Left renal pelvis (tissue), 4 donors: ENCODE data around the gene NRM. TPM values are rescaled to one million over a fixed set of nuclear protein-coding genes. Genes with fewer than 3 reads are reported as not detected.
A peak's percentile ranks its signal among the peaks of the same experiment; 100 is the strongest.
"Not testable (repeated sequence)": the region's sequence is repeated elsewhere in the genome, so short reads cannot be mapped to it uniquely, and the experiment has no call there.

Source experiments
- DNase-seq, 4 donors: peaks; one replicate each; pipeline ENCODE4 v3.0.0-alpha.2; 2013; ENCODE audit warnings: low read depth in 4 of 4, low spot score in 3 of 4
- polyA plus RNA-seq, 4 donors: library from polyadenylated mRNA; unstranded; fragments of 120-200 nt; gene quantifications; one replicate each; pipeline ENCODE4 v1.2.1, GENCODE V29; 2013; ENCODE audit not compliant: insufficient read length in 4 of 4

Gene NRM, protein sequence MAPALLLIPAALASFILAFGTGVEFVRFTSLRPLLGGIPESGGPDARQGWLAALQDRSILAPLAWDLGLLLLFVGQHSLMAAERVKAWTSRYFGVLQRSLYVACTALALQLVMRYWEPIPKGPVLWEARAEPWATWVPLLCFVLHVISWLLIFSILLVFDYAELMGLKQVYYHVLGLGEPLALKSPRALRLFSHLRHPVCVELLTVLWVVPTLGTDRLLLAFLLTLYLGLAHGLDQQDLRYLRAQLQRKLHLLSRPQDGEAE
- polyA plus RNA-seq: 10 to 100 TPM; 35.6 to 40.7 (median 38.1) TPM

DNA sequence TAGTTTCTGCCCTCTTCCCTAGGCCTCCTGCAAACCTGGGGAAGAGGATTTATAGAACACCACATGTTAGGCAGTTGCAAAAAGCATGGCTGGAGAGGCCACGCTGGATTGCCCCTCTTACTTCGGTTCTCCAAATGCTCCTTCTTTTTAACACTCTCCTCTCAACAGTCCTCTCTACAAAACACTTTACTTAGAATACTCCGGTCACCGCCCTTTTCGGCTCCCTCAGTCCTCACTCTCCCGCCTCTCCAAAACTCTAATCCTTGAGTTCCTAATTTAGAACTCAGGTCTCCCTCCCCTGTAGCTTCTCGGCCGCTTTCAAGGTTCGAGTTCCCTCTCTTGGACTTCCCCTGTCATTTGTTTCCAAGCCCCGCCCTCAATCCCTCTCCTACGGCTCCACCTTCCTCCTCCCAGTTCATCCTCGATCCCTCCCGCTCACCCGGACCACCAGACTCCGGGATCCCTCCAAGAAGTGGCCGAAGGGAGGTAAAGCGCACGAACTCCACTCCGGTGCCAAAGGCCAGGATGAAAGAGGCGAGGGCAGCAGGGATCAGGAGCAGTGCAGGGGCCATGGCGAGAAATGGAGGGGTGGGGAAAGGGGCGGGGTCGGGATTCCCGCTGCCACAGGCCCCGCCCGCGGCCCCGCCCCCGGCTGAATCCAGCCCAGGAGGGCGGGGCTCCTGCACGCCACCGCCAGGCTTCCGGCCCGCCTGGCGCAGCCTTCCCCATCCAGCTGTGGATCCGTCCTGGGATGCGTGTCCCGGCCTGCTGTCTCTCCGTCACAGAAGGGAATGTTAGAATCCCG is at the start of gene NRM:
TSS of gene NRM (minus strand) at position 582 of the 805 bp plus-strand sequence. CDS start at position 572, 10 bp downstream.
- peak; percentile 78 to 86 (median 78) for DNase-seq

DNA sequence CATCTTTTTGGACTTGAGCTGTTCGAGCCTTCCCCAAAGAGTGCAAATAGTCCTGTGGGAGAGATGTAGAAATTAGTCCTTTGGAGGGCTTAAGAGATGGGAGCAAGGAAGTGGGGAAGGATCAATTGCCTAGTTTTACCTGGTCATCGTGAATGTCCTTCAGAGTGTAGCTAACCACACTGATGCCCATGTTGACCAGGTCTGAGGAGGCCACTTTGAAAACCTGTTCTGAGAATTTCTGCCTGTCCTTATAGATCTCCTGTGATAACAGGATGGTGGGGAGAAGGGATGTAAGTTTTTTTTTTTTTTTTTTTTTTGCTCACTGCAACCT is 49.7 kb upstream of the NRM start:
- no peak for DNase-seq

GRCh38 chr6:30738532-30738931 is 47.7 kb upstream of the NRM start:
- DNase-seq: no peak

DNA sequence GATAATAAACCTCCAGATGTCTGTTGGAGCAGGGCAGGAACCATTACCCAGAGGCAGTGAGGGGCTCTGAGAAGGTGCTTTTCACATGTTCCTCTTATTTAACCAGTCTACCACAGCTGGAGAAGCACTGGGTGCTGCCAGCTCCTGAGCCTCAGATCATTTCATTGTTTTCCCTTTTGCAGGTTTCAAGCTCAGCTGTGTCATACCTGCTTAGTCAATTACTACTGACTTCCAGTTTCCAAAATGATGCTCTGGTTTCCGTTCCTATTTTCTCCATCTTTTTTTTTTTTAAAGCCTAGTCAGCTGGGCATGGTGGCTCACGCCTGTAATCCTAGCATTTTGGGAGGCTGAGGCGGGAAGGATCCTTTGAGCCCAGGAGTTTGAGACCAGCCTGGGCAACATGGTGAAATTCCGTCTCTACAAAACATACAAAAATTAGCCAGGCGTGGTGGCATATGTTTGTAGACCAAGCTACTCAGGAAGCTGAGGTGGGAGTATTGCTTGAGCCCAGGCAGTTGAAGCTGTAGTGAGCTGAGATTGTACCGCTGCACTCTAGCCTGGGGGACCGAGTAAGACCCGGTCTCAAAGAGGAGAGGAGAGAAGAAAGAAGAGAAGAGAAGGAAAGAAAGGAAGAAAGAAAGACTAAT is 45.0 kb upstream of the NRM start:
- no peak for DNase-seq

DNA sequence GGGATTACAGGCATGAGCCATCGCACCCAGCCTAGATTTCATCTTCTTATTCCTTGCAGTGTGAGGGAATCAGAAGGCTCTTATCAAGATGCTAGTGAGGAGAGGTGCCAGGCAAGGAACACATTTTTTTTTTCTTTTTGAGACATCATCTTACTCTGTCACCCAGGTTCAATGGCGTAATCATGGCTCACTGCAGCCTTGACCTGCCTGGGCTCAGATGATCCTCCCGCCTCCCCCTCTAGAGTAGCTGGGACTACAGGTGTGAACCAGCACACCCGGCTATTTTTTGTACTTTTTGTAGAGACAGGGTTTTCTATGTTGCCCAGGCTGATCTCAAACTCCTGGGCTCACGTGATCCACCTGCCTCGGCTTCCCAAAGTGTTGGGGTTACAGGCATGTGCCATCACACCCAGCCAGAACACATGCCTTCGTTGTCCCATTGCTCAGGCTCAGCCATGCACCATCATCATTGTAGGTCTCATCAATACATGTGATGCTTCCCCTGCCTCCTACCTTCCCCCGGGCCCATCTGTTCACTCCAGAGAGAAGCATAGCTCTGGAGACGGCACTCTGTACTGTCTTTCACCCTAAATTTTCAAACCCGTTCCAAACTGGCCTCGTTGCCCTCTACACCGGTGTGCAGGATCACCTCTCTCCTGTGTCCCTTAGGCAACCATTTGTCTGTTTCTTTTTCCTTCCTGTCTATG is 41.6 kb upstream of the NRM start:
- no peak for DNase-seq

GRCh38 chr6:30730601-30731435 is 40.0 kb upstream of the NRM start:
- no peak for DNase-seq

- no peak for DNase-seq
Observed at GRCh38 chr6:30727920-30728553, 37.3 kb upstream of the NRM start.

- no peak for DNase-seq
Observed at GRCh38 chr6:30726506-30727413, 36.0 kb upstream of the NRM start.

DNA sequence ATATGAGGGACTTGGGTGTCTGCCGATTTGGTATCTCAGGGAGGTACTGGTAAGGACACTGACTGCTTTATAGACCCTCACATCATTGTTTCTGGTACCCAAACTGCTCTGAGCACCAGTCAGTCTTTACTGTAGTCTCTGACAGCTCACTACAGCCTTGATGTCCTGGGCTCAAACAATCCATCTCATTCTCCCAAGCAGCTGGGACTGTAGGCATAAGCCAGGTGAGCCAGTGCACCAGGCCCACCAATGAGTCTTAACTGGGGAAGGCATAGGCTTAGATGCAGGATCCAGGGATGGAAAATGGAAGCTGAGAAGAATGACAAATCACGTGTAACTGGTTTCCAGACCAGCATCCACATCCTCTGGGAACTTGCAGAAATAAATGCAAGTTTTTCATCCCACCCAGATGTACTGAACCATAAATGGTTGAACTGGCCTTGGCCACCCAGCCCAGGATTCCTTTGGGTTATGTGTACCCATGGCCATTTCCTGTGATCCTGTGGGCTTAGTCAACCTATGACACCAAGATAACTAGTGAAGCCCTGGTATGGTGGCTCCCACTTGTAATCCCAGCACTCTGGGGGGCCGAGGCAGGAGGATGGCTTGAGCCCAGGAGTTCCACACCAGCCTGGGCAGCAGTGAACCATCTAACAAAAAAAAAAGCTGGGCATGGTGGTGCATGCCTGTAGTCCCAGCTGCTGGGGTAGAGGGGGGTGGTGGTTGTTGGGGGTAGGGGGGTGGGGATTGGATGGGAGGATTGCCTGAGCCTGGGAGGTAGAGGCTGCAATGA is 35.1 kb upstream of the NRM start:
- no peak for DNase-seq

- no peak for DNase-seq
Observed at GRCh38 chr6:30724906-30725667, 34.3 kb upstream of the NRM start.

DNA sequence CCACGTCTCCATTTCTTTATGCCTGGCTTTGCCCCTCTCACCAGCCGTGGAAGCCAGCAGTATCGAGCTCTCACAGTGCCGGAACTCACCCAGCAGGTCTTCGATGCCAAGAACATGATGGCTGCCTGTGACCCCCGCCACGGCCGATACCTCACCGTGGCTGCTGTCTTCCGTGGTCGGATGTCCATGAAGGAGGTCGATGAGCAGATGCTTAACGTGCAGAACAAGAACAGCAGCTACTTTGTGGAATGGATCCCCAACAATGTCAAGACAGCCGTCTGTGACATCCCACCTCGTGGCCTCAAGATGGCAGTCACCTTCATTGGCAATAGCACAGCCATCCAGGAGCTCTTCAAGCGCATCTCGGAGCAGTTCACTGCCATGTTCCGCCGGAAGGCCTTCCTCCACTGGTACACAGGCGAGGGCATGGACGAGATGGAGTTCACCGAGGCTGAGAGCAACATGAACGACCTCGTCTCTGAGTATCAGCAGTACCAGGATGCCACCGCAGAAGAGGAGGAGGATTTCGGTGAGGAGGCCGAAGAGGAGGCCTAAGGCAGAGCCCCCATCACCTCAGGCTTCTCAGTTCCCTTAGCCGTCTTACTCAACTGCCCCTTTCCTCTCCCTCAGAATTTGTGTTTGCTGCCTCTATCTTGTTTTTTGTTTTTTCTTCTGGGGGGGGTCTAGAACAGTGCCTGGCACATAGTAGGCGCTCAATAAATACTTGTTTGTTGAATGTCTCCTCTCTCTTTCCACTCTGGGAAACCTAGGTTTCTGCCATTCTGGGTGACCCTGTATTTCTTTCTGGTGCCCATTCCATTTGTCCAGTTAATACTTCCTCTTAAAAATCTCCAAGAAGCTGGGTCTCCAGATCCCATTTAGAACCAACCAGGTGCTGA is 33.3 kb upstream of the NRM start:
- not testable (repeated sequence) for DNase-seq

DNA sequence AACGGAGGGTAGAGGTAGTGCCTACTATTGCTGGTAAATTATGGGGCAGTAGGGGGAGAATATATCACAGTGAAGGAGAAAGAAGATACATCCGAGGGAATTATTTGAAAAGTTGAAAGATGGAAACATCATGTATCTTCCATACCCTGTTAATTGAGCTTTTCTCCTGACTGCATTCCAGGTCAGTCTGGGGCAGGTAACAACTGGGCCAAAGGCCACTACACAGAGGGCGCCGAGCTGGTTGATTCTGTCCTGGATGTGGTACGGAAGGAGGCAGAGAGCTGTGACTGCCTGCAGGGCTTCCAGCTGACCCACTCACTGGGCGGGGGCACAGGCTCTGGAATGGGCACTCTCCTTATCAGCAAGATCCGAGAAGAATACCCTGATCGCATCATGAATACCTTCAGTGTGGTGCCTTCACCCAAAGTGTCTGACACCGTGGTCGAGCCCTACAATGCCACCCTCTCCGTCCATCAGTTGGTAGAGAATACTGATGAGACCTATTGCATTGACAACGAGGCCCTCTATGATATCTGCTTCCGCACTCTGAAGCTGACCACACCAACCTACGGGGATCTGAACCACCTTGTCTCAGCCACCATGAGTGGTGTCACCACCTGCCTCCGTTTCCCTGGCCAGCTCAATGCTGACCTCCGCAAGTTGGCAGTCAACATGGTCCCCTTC is 32.5 kb upstream of the NRM start:
- not testable (repeated sequence) for DNase-seq

DNA sequence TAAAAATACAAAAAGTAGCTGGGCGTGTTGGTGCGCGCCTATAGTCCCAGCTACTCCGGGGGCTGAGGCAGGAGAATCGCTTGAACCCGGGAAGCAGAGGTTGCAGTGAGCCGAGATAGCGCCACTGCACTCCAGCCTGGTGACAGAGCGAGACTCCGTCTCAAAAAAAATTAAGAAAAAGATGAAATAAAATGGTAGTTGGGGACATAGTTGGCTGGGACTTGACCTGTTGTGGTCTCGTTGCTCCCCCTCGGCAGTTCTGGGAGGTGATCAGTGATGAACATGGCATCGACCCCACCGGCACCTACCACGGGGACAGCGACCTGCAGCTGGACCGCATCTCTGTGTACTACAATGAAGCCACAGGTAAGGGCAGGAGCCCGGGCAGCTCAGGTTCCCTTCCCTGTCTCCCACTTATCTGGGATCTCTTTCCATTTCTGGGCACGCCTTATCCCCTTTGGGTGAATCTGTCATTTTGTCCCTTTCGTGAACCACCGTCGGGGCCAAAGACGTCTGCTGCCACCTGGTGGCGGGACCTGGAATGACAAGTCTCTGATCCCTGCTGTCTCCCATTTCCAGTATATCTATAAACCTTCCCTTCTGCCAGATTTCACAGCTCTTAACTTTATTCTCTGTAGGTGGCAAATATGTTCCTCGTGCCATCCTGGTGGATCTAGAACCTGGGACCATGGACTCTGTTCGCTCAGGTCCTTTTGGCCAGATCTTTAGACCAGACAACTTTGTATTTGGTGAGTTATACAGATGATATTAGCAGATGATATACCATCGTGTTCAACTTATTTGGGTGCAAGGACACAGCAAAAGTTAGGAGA is 31.7 kb upstream of the NRM start:
- no peak for DNase-seq

- DNase-seq: not testable (repeated sequence)
Observed at GRCh38 chr6:30722025-30722279, 31.2 kb upstream of the NRM start.
